Stomach (tissue), 9 donors: ENCODE measurements around the gene SH3GLB1. TPM values are rescaled to one million over a fixed set of nuclear protein-coding genes. Genes with fewer than 3 reads are reported as not detected.
A peak's percentile ranks its signal among the peaks of the same experiment; 100 is the strongest.

Experiments
- DNase-seq, 2 donors: peaks; one replicate each; pipeline versions ENCODE4 v3.0.0 to v3.0.0-alpha.2; 2013 to 2019
- H3K27ac ChIP-seq, 5 donors: fragments of 200-600 bp in 4 of 5; sonication (generic) in 4 of 5; one replicate each; pipeline ENCODE4 v1.5.1; 2013 to 2019; ENCODE audit warnings: mild to moderate bottlenecking in 1 of 5, moderate library complexity in 1 of 5
- H3K27me3 ChIP-seq, 3 donors: fragments of 200-600 bp; sonication (generic); one replicate each; pipeline ENCODE4 v1.5.1; 2017 to 2019; ENCODE audit warnings: mixed run types in 1 of 3
- H3K36me3 ChIP-seq, 4 donors: fragments of 200-600 bp; sonication (generic); 1 replicate in 3 of 4; 2 replicates in 1 of 4; pipeline ENCODE4 v1.5.1; 2016 to 2019
- H3K4me1 ChIP-seq, 4 donors: fragments of 200-600 bp; sonication (generic); one replicate each; pipeline ENCODE4 v1.5.1; 2016 to 2019
- H3K4me3 ChIP-seq, 4 donors: fragments of 200-600 bp; sonication (generic) in 3 of 4; one replicate each; pipeline ENCODE4 v1.5.1; 2016 to 2019; ENCODE audit warnings: mild to moderate bottlenecking in 1 of 4
- H3K9me3 ChIP-seq, 4 donors: fragments of 200-600 bp; sonication (generic); one replicate each; pipeline ENCODE4 v1.5.1; 2016 to 2019
- EP300 ChIP-seq: sonication (generic); formaldehyde crosslinking; IDR thresholded peaks from one replicate; pipeline ENCODE4 v1.6.1; 2017; ENCODE audit warnings: antibody characterized with exemption
- POLR2A ChIP-seq, 4 donors: fragments of 450-650 bp; IDR thresholded peaks; one replicate each; pipeline ENCODE4 v1.6.1; 2016; ENCODE audit warnings: antibody characterized with exemption in 4 of 4, control low read depth in 2 of 4, mild to moderate bottlenecking in 1 of 4, moderate library complexity in 1 of 4
- POLR2AphosphoS5 ChIP-seq, 3 donors: sonication (generic); formaldehyde crosslinking; IDR thresholded peaks; one replicate each; pipeline ENCODE4 v1.6.1; 2016; ENCODE audit warnings: antibody characterized with exemption in 3 of 3
- WGBS, 5 donors: extraction: QIAGEN DNeasy Blood & Tissue Kit in 3 of 5; methylation state at CpG; one replicate each; pipeline versions ENCODE4 v1.1.5 to v1.1.7; 2013 to 2018; 5-methylcytosine and 5-hydroxymethylcytosine counted together
- intact Hi-C: fragments of 100-400 bp; cut with DNase I; formaldehyde crosslinking; loops from one replicate; pipeline ENCODE4 v1.15.1; 2023; ENCODE audit warnings: low total_unique reads
- polyA plus RNA-seq, 3 donors: library from polyadenylated mRNA; stranded (reverse); fragments of 200-250 nt; gene quantifications; one replicate each; pipeline ENCODE4 v1.2.3, GENCODE V29; 2013
- total RNA-seq, 5 donors: library from RNA; depleted of rRNA; stranded (reverse); fragments of >200 nt; gene quantifications; one replicate each; pipeline versions ENCODE4 v1.1.0 to v1.2.3, GENCODE V29; 2014 to 2016
- TF ChIP-seq, protein P1 (sequence below), 7 experiments: fragments of 450-650 bp in 4 of 7; fragments of 200-600 bp in 3 of 7; sonication (generic) in 3 of 7; IDR thresholded peaks; one replicate each; pipeline ENCODE4 v1.5.1; 2016 to 2019; ENCODE audit warnings: antibody characterized with exemption in 7 of 7, control low read depth in 2 of 7, mild to moderate bottlenecking in 1 of 7
- donor health status: healthy with polysubstance abuse.
- donor health status: Bipolar disorder and iron deficiency.
- donor health status: healthy.

SH3GLB1 gene
- total and polyA plus RNA-seq, 8 donors: 25.2 to 95.5 (median 39.7) TPM

DNA sequence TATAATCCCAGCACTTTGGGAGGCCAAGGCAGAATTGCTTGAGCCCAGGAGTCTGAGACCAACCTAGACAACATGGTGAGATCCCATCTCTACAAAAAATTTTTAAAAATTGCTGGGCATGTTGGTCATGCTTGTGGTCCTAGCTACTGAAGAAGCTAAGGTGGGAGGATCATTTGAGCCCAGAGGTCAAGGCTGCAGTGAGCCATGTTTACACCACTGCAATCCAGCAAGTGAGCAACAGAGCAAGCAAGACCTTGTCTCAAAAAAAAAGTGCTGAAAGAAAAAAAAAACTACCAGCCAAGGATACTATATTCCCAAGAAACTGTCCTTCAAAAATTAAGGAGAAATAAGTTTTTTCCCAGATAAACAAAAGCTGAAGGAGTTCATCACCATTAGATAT is 78.1 kb downstream of the SH3GLB1 start:
- TF ChIP-seq EP300: no peak
- TF ChIP-seq, protein P1, sequence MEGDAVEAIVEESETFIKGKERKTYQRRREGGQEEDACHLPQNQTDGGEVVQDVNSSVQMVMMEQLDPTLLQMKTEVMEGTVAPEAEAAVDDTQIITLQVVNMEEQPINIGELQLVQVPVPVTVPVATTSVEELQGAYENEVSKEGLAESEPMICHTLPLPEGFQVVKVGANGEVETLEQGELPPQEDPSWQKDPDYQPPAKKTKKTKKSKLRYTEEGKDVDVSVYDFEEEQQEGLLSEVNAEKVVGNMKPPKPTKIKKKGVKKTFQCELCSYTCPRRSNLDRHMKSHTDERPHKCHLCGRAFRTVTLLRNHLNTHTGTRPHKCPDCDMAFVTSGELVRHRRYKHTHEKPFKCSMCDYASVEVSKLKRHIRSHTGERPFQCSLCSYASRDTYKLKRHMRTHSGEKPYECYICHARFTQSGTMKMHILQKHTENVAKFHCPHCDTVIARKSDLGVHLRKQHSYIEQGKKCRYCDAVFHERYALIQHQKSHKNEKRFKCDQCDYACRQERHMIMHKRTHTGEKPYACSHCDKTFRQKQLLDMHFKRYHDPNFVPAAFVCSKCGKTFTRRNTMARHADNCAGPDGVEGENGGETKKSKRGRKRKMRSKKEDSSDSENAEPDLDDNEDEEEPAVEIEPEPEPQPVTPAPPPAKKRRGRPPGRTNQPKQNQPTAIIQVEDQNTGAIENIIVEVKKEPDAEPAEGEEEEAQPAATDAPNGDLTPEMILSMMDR (IDR thresholded peaks at IDR 0.05): no peak
- TF ChIP-seq POLR2A (IDR thresholded peaks at IDR 0.05): no peak
- TF ChIP-seq POLR2AphosphoS5 (IDR thresholded peaks at IDR 0.05): no peak
- peaks cover 0 to 5% (median 4%) of the 10 kb centered on the region in 4 donors for H3K9me3 ChIP-seq
- H3K4me3 ChIP-seq: no peak overlapping the region
- intact Hi-C loops: no loop called here
- no peaks in the 10 kb centered on the region for H3K27me3 ChIP-seq
- peaks cover 0 to 15% (median 0%) of the 10 kb centered on the region in 4 donors for H3K4me1 ChIP-seq
- DNase-seq: no peak
- H3K36me3 ChIP-seq: no peaks in the 10 kb centered on the region
- no peak overlapping the region for H3K27ac ChIP-seq

GRCh38 chr1:86787621-86788020 is 83.2 kb downstream of the SH3GLB1 start:
- Histone ChIP-seq H3K4me1 (peaks cover 3 to 29% (median 10%) of the 10 kb centered on the region in 4 donors), H3K27ac (peak overlapping the region in 1 of 5 donors; percentile 75), H3K36me3 (no peaks in the 10 kb centered on the region), H3K4me3 (no peak overlapping the region), H3K27me3 (no peaks in the 10 kb centered on the region), H3K9me3 (peaks cover 0 to 5% (median 2%) of the 10 kb centered on the region in 4 donors)
- no peak for TF ChIP-seq POLR2A (IDR thresholded peaks at IDR 0.05)
- TF ChIP-seq, protein P1 (IDR thresholded peaks at IDR 0.05): no peak
- TF ChIP-seq EP300: no peak
- TF ChIP-seq POLR2AphosphoS5 (IDR thresholded peaks at IDR 0.05): no peak
- intact Hi-C loops: no loop called here
- DNase-seq: no peak

GRCh38 chr1:86788300-86789206 is 84.2 kb downstream of the SH3GLB1 start:
- no peaks in the 10 kb centered on the region for H3K36me3 ChIP-seq
- H3K9me3 ChIP-seq: peaks cover 0 to 5% (median 2%) of the 10 kb centered on the region in 4 donors
- intact Hi-C loops: no loop called here
- 71 to 81% (median 75%) methylated on average over 6 of the region's 6 CpGs for WGBS, 5 donors
- no peak overlapping the region for H3K4me3 ChIP-seq
- TF ChIP-seq POLR2AphosphoS5 (IDR thresholded peaks at IDR 0.05) (peak in 1 of 3 donors; percentile 44), POLR2A (IDR thresholded peaks at IDR 0.05) (no peak)
- H3K27ac ChIP-seq: peak overlapping the region in 4 of 5 donors; percentile 1 to 75 (median 45)
- no peak for DNase-seq
- peaks cover 10 to 38% (median 18%) of the 10 kb centered on the region in 4 donors for H3K4me1 ChIP-seq
- H3K27me3 ChIP-seq: no peaks in the 10 kb centered on the region

DNA sequence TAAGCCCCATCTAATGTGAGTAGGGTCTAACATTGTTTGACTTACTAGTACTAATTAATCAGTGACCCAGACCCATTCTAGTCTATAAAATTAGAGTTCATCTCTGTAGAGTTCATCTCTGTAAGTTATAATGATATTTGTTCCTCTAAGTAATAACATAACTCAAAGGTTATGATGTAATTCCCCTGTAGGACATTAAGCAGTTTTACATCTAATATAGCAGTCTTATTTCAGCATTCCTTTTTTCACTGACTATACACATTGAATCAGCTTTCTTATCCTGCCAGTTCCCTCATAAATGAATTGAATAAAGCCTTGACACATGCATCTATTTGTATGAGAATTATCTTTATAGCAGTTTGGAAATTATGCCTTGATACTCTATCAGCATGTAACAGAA is 90.9 kb downstream of the SH3GLB1 start:
- intact Hi-C loops: no loop called here
- peaks cover 10 to 22% (median 15%) of the 10 kb centered on the region in 4 donors for H3K4me1 ChIP-seq
- H3K27me3 ChIP-seq: no peaks in the 10 kb centered on the region
- no peaks in the 10 kb centered on the region for H3K9me3 ChIP-seq
- no peak for DNase-seq
- H3K27ac ChIP-seq: no peak overlapping the region
- no peak overlapping the region for H3K4me3 ChIP-seq
- H3K36me3 ChIP-seq: no peaks in the 10 kb centered on the region
- TF ChIP-seq EP300 (no peak), POLR2A (IDR thresholded peaks at IDR 0.05) (no peak), POLR2AphosphoS5 (IDR thresholded peaks at IDR 0.05) (no peak)
- TF ChIP-seq, protein P1 (IDR thresholded peaks at IDR 0.05): no peak

Other genes with a start within 250 kb of the SH3GLB1 start
- 10 to 100 TPM in 2 of 5 donors, not detected in 3; 25.9 to 89.8 TPM for gene CLCA1, start 235.6 kb upstream of the SH3GLB1 start, total RNA-seq
- gene CLCA1, start 235.6 kb upstream of the SH3GLB1 start, polyA plus RNA-seq: under 1 TPM in 2 of 3 donors, not detected in 1; 0.12 to 0.15 TPM
- gene CLCA4, start 157.5 kb upstream of the SH3GLB1 start, total RNA-seq: 1 to 10 TPM in 1 of 5 donors, not detected in 4; 1.1 TPM
- gene CLCA4, start 157.5 kb upstream of the SH3GLB1 start, polyA plus RNA-seq: 100 to 1,000 TPM in 1 of 3 donors, under 1 TPM in 1, not detected in 1; 0.46 to 142 TPM
- 100 to 1,000 TPM in 3 of 5 donors, 10 to 100 TPM in 2; 24.9 to 247 (median 101) TPM for gene SELENOF, start 209.6 kb downstream of the SH3GLB1 start, total RNA-seq
- 10 to 100 TPM; 65.8 to 83.1 (median 82.7) TPM for gene SELENOF, start 209.6 kb downstream of the SH3GLB1 start, polyA plus RNA-seq
- 10 to 100 TPM in 2 of 5 donors, 1 to 10 TPM in 3; 1.8 to 29.0 (median 7.2) TPM for gene HS2ST1, start 210.1 kb downstream of the SH3GLB1 start, total RNA-seq
- 1 to 10 TPM; 2.7 to 4.3 (median 2.9) TPM for gene HS2ST1, start 210.1 kb downstream of the SH3GLB1 start, polyA plus RNA-seq